ENCODE data around the gene LTBR.

LTBR gene

GRCh38 chr12:6370576-6370935 is 13.4 kb upstream of the LTBR start:
- Histone ChIP-seq H3K36me3 (ENCODE audit: control insufficient read depth, insufficient read depth, low read length) (no peaks in the 10 kb centered on the region), H3K4me3 (replicated peaks; ENCODE audit: low read depth, low read length) (no peak overlapping the region), H3K27me3 (replicated peaks; ENCODE audit: control insufficient read depth, insufficient read depth, low read length) (peaks cover 1% of the 10 kb centered on the region; the same call in 1 of the 2 replicates)
- no peak for DNase-seq (ENCODE audit: extremely low read depth, insufficient read length)
- TF ChIP-seq, protein P1, sequence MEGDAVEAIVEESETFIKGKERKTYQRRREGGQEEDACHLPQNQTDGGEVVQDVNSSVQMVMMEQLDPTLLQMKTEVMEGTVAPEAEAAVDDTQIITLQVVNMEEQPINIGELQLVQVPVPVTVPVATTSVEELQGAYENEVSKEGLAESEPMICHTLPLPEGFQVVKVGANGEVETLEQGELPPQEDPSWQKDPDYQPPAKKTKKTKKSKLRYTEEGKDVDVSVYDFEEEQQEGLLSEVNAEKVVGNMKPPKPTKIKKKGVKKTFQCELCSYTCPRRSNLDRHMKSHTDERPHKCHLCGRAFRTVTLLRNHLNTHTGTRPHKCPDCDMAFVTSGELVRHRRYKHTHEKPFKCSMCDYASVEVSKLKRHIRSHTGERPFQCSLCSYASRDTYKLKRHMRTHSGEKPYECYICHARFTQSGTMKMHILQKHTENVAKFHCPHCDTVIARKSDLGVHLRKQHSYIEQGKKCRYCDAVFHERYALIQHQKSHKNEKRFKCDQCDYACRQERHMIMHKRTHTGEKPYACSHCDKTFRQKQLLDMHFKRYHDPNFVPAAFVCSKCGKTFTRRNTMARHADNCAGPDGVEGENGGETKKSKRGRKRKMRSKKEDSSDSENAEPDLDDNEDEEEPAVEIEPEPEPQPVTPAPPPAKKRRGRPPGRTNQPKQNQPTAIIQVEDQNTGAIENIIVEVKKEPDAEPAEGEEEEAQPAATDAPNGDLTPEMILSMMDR (IDR thresholded peaks at IDR 0.05; ENCODE audit: insufficient read depth, low read length, poor library complexity, severe bottlenecking) = no peak

- DNase-seq (ENCODE audit: extremely low read depth, insufficient read length) = no peak
- TF ChIP-seq, protein P1 (IDR thresholded peaks at IDR 0.05; ENCODE audit: insufficient read depth, low read length, poor library complexity, severe bottlenecking) = no peak
- Histone ChIP-seq H3K27me3 (replicated peaks; ENCODE audit: control insufficient read depth, insufficient read depth, low read length) (peaks cover 1% of the 10 kb centered on the region; the same call in 1 of the 2 replicates), H3K36me3 (ENCODE audit: control insufficient read depth, insufficient read depth, low read length) (no peaks in the 10 kb centered on the region), H3K4me3 (replicated peaks; ENCODE audit: low read depth, low read length) (no peak overlapping the region)
These were observed 12.8 kb upstream of the LTBR start for GRCh38 chr12:6370994-6371754.

GRCh38 chr12:6372403-6373003 is 11.5 kb upstream of the LTBR start:
- TF ChIP-seq, protein P1 (IDR thresholded peaks at IDR 0.05; ENCODE audit: insufficient read depth, low read length, poor library complexity, severe bottlenecking) = no peak
- Histone ChIP-seq H3K36me3 (ENCODE audit: control insufficient read depth, insufficient read depth, low read length) (no peaks in the 10 kb centered on the region), H3K27me3 (replicated peaks; ENCODE audit: control insufficient read depth, insufficient read depth, low read length) (peaks cover 1% of the 10 kb centered on the region; the same call in 1 of the 2 replicates), H3K4me3 (replicated peaks; ENCODE audit: low read depth, low read length) (no peak overlapping the region)
- DNase-seq (ENCODE audit: extremely low read depth, insufficient read length) = no peak

DNA sequence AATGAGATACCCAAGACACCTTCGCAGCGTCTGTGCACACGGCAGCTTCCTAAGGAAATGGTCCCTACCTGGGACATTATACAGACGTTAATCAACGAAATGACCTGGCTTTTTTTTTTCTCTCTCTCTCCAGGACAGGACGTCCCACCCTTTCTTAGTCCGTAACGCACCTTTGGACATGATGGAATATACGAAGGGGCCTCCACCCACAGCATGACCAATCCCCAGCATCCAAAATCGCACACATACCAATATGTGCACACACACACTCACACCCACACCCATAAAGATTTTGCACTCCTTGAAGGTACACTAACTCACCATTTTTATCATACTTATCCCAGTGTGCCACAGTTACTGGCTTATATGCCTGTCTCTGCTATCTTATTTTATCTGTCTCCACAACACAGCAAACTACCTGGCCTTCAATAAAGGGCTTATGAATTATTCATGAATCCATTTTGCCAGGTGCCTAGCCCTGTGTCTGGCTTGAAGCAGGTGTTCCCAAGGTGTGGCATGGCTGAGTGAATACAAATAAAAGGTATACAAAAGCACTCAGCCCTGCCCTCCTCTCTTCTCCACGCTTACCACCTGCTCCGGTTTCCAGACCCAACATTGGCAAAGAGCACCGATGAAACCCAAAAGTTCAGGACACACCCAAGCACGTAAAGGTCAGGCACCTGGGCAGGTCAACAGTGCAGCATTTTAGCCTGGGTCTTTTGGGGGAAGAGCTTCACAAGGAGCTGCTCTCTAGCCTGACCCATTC is 10.8 kb upstream of the LTBR start:
- H3K27me3 ChIP-seq (replicated peaks; ENCODE audit: control insufficient read depth, insufficient read depth, low read length) = peaks cover 1% of the 10 kb centered on the region; the same call in 1 of the 2 replicates
- no peak for DNase-seq (ENCODE audit: extremely low read depth, insufficient read length)
- no peaks in the 10 kb centered on the region for H3K36me3 ChIP-seq (ENCODE audit: control insufficient read depth, insufficient read depth, low read length)
- H3K4me3 ChIP-seq (replicated peaks; ENCODE audit: low read depth, low read length) = no peak overlapping the region
- TF ChIP-seq, protein P1 (IDR thresholded peaks at IDR 0.05; ENCODE audit: insufficient read depth, low read length, poor library complexity, severe bottlenecking) = no peak

- no peak for DNase-seq (ENCODE audit: extremely low read depth, insufficient read length)
- Histone ChIP-seq H3K4me3 (replicated peaks; ENCODE audit: low read depth, low read length) (no peak overlapping the region), H3K27me3 (replicated peaks; ENCODE audit: control insufficient read depth, insufficient read depth, low read length) (peaks cover 1% of the 10 kb centered on the region; the same call in 1 of the 2 replicates), H3K36me3 (ENCODE audit: control insufficient read depth, insufficient read depth, low read length) (no peaks in the 10 kb centered on the region)
- TF ChIP-seq, protein P1 (IDR thresholded peaks at IDR 0.05; ENCODE audit: insufficient read depth, low read length, poor library complexity, severe bottlenecking) = no peak
These were observed 9.8 kb upstream of the LTBR start for GRCh38 chr12:6374028-6374785.

All from GM06990 (cell line).